ENCODE results near the gene GRIP1. TPM values are rescaled to one million over a fixed set of nuclear protein-coding genes. Genes with fewer than 3 reads are reported as not detected.

The GRIP1 gene
- total RNA-seq, 2 donors from 2014 or later: 5.2 to 19.5 TPM

- intact Hi-C loops (cut with DNase I): no loop called here
- no peak overlapping the region for H3K27ac ChIP-seq
- no peak overlapping the region for H3K4me3 ChIP-seq
- H3K27me3 ChIP-seq (replicated peaks; ENCODE audit: insufficient read depth): no peaks in the 10 kb centered on the region
- TF ChIP-seq POLR2A (IDR thresholded peaks at IDR 0.05) (no peak), POLR2AphosphoS5 (IDR thresholded peaks at IDR 0.05) (no peak)
- TF ChIP-seq, protein P1, sequence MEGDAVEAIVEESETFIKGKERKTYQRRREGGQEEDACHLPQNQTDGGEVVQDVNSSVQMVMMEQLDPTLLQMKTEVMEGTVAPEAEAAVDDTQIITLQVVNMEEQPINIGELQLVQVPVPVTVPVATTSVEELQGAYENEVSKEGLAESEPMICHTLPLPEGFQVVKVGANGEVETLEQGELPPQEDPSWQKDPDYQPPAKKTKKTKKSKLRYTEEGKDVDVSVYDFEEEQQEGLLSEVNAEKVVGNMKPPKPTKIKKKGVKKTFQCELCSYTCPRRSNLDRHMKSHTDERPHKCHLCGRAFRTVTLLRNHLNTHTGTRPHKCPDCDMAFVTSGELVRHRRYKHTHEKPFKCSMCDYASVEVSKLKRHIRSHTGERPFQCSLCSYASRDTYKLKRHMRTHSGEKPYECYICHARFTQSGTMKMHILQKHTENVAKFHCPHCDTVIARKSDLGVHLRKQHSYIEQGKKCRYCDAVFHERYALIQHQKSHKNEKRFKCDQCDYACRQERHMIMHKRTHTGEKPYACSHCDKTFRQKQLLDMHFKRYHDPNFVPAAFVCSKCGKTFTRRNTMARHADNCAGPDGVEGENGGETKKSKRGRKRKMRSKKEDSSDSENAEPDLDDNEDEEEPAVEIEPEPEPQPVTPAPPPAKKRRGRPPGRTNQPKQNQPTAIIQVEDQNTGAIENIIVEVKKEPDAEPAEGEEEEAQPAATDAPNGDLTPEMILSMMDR (IDR thresholded peaks at IDR 0.05): no peak
- DNase-seq (ENCODE audit: low spot score): no peak
- H3K9me3 ChIP-seq: no peaks in the 10 kb centered on the region
- H3K4me1 ChIP-seq (replicated peaks): no peaks in the 10 kb centered on the region
- 59% methylated on average over 5 of the region's 5 CpGs for WGBS
- no peaks in the 10 kb centered on the region for H3K36me3 ChIP-seq
Observed at GRCh38 chr12:66393890-66394289, 285.0 kb downstream of the GRIP1 start.

GRCh38 chr12:66392266-66392915 lies 286.5 kb downstream of the GRIP1 start:
- Histone ChIP-seq H3K27ac (no peak overlapping the region), H3K36me3 (no peaks in the 10 kb centered on the region), H3K27me3 (replicated peaks; ENCODE audit: insufficient read depth) (no peaks in the 10 kb centered on the region), H3K4me1 (replicated peaks) (no peaks in the 10 kb centered on the region), H3K9me3 (no peaks in the 10 kb centered on the region), H3K4me3 (no peak overlapping the region)
- intact Hi-C loops (cut with DNase I): no loop called here
- WGBS: 90% methylated on average over 6 of the region's 6 CpGs
- no peak for DNase-seq (ENCODE audit: low spot score)
- TF ChIP-seq POLR2A (IDR thresholded peaks at IDR 0.05) (no peak), POLR2AphosphoS5 (IDR thresholded peaks at IDR 0.05) (no peak)
- TF ChIP-seq, protein P1 (IDR thresholded peaks at IDR 0.05): no peak

- H3K27ac ChIP-seq: no peak overlapping the region
- TF ChIP-seq, protein P1 (IDR thresholded peaks at IDR 0.05): no peak
- TF ChIP-seq POLR2AphosphoS5 (IDR thresholded peaks at IDR 0.05) (no peak), POLR2A (IDR thresholded peaks at IDR 0.05) (no peak)
- H3K27me3 ChIP-seq (replicated peaks; ENCODE audit: insufficient read depth): no peaks in the 10 kb centered on the region
- H3K4me1 ChIP-seq (replicated peaks): no peaks in the 10 kb centered on the region
- H3K4me3 ChIP-seq: no peak overlapping the region
- H3K36me3 ChIP-seq: no peaks in the 10 kb centered on the region
- DNase-seq (ENCODE audit: low spot score): no peak
- intact Hi-C loops (cut with DNase I): no loop called here
- 86% methylated on average over 2 of the region's 2 CpGs for WGBS
- H3K9me3 ChIP-seq: no peaks in the 10 kb centered on the region
Observed at GRCh38 chr12:66388517-66388916, 290.4 kb downstream of the GRIP1 start.

DNA sequence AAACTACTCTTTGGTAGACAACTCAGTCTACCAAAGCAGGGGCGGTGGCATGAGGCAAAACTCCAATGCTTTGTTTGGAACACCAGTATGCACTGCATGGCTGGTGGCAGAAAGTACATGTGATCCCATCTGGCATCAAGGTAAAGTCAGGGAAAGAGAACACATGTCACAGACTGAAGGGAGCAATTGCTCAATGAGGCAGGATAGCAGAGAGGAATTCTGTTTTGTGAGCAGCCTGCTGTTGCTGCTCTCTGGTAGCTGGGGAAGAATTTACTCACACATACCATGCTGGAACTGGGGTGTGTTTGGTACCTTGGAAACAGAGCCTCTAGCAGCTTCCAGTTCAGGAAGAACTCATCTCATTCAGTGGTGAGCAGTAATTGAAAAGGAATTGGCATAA lies 291.8 kb downstream of the GRIP1 start:
- intact Hi-C loops (cut with DNase I): no loop called here
- Histone ChIP-seq H3K27ac (no peak overlapping the region), H3K9me3 (no peaks in the 10 kb centered on the region), H3K4me1 (replicated peaks) (no peaks in the 10 kb centered on the region), H3K27me3 (replicated peaks; ENCODE audit: insufficient read depth) (no peaks in the 10 kb centered on the region), H3K36me3 (no peaks in the 10 kb centered on the region), H3K4me3 (no peak overlapping the region)
- no peak for DNase-seq (ENCODE audit: low spot score)
- 96% methylated on average over 1 of the region's 1 CpG for WGBS
- TF ChIP-seq, protein P1 (IDR thresholded peaks at IDR 0.05): no peak
- TF ChIP-seq POLR2A (IDR thresholded peaks at IDR 0.05) (no peak), POLR2AphosphoS5 (IDR thresholded peaks at IDR 0.05) (no peak)

Measured in prostate gland (tissue), 2 donors.